EH (cell line): ENCODE results near the gene DSC2.
"Not testable (repeated sequence)": the region's sequence is repeated elsewhere in the genome, so short reads cannot be mapped to it uniquely, and the experiment has no call there.

ENCODE experiments used
- DNase-seq: peaks from one replicate; pipeline ENCODE4 v3.0.0-alpha.2; 2015; ENCODE audit warnings: low read depth

The DSC2 gene

DNA sequence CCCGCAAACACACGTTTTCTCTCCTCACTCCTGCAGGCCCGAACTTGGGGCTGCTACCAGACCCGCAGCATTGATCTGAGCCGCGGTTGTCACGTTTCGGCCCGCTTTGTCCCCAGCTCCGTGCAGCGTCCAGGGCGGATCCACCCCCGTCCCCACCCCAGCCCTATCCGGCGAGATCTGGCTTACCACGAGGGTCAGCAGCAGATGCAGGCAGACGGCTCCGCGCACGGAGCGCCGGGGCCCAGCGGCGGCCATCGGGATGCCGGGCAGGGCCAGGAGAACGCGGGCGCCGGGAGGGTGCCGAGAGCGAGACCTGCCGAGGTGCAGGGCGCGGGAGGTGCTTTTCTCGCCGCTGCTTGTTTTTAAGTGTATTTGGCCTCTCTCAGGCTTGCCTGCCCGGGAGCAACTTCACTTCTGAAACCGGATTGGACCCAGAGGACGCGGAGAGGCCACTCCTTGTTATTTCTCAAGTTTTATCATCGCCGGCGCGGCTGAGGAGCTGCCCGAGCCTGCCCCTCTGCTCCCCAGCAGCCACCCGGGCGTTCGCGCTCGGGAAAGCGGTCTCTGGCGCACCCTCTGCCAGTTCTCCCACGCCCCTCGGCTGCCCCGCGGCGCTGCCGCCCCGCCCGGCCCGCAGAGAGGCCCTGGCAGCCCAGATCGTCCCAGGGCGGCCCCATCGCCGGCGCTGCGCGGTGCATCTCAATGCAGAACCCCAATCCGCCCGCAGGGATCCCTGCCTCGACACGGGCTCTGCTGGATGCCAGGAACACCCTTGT, 59.6 kb downstream of the DSC2 start, which contains the start of gene DSC3:
TSS of gene DSC3 (minus strand) at position 337 of the 776 bp plus-strand sequence. CDS start at position 255, 82 bp downstream.
- DNase-seq, result no peak

DNA sequence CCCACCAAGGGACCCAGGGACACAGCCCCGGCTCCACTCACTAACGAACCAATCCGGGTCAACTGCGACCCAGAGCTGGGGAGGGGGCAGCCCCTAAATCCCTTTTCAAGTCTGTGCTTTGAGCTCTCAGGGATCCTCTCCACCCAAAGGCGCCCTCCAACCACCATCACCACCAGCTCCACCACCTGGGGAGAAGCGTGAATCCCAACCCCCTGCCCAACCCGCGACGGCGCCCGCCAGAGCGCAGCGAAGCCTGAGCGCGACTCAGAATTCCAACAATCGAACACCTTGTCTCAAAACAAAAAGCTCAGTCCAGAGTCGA, 60.2 kb downstream of the DSC2 start:
- no peak for DNase-seq

DNA sequence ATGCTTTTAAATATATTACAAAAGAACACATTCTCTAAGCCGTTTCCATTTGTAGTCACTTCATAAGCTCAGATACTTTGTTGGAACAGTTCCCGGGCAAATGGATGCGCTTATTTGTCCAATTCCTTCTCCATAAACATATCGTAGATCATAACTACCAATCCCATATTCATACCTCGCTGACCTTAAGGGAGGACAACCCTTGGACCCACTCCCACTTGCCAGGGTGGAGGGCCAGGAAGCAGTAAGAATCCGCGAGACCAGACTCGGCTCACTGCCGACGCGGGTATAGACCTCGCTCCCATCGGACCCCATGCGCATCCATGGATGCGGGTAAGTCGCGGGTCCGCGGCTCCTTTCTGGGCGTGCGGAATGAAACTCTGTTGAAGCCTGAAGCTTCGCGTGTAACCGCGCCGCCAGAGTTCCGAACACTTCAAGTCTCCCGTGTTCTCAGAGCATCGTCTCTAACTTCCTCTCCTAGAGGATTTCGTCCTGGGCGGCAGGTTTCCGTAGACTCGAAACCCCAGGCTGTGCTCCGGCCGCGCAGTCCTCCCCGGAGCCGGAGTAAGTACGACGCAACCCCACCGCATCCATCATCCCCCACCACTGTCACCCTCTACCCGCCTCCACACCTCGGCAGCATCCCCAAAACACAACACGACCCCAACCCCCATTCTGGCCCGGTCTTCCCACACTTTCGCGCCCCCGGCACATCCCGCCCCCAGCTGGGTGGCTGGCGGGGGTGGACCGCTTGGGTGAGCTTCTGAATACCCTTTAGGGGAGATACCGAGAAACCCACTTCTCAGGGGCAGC, 60.7 kb downstream of the DSC2 start:
- no peak for DNase-seq

DNA sequence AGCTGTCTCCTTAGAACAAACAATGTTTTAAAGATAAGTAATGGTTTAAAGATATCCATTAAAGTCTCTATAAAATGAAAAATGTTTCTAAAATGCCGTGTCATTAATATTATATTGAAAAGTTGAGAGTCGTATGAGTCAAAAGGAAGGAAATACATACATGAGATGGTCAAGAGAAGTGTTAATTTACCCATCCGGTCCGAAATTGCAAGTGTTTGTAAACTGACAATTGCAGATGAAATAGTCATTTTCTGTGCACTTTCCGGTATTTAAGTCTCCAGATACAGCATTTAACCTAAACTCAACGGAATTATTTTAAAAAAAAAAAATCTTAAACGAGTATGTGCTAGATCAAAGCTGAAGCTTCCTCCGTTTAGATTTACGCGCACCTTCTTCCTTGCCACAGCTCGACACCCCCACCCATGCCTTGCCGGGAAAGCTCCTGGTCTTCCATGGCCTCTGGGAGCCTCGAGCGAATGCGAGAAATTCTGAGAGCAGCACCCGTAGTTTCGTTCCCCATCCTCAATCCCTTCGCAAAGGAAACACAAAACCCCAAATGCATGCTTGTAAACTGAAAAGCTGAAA, 61.4 kb downstream of the DSC2 start:
- DNase-seq, result no peak

DNA sequence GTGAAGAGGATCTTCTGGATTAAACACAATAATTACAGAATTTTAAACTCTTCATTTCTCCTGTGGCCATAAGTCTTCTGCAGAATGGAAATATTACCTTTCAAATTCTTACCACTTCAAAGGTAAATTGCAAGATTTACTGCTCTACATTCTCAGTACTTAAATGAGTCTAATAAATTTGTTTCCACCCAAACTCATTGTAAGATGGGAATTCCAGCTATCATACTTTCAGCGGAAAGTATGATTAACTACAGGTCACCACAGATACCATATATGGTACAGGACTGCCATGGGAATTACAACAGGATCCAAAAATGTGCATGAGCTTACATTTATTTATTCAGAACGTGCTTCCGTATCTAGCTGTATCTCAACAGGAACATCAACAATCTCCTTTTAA, 62.8 kb downstream of the DSC2 start:
- no peak for DNase-seq

DNA sequence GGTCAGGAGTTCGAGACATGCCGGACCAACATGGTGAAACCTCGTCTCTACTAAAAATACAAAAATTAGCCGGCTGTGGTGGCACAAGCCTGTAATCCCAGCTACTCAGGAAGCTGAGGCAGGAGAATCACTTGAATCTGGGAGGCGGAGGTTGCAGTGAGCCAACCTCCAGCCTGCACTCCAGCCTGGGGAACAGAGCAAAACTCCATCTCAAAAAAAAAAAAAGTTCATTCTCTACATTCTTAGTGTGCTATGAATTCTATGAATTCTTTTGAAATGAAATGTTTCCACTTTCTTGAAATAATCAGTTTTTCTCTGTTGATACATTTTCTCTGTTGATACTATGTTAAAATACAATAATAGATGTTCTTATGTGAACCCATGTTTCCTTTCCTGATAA, 64.5 kb downstream of the DSC2 start:
- DNase-seq, result not testable (repeated sequence)

DNA sequence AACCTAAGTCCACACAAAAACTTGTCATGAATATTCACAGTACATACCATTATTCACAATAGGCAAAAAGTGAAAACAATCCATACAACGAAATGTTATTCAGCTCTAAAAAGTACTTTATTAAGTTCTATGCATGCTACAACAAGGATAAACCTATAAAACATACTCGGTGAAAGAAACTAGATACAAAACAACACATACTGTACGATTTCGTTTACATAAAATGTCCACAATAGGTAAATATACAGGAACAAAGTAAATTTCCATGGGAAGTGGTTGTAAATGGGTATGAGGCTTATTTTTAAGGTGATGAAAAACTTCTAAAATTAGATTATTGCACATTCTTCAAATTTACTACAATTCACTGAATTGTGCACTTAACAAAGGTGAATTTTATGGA, 67.7 kb downstream of the DSC2 start:
- no peak for DNase-seq

DNA sequence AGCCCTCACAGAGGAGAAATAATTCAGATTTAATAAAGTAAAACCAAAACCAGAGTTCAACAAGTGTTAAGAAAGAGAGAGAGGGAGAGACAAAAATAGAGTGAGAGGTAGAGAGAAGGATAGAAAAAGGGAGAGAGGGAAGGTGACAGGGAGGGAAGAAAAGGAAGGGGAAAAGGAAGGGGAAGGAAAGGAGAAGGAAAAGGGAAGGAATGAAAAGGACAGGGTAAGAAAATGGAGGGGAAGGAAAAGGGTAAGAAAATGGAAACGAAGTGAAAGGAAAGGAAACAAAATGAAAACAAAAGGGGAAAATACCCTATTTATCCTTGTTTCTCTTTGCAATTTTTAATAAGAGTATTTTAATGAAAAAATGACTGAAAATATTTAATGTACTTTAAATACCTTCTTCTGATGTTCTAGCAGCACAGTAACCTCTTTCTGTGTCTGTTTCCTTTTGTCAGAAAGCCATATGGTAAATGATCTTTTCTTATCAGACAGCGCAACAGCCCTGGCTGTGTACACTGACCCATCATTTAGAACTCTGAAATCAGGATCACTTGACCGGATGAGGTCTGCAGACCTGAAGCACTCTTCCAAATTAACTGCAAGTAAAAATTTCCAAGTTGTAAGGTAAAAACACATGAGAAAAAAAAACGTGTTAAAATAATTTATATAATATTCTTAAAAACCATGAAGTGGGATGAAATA, 71.5 kb downstream of the DSC2 start:
- DNase-seq, result no peak

DNA sequence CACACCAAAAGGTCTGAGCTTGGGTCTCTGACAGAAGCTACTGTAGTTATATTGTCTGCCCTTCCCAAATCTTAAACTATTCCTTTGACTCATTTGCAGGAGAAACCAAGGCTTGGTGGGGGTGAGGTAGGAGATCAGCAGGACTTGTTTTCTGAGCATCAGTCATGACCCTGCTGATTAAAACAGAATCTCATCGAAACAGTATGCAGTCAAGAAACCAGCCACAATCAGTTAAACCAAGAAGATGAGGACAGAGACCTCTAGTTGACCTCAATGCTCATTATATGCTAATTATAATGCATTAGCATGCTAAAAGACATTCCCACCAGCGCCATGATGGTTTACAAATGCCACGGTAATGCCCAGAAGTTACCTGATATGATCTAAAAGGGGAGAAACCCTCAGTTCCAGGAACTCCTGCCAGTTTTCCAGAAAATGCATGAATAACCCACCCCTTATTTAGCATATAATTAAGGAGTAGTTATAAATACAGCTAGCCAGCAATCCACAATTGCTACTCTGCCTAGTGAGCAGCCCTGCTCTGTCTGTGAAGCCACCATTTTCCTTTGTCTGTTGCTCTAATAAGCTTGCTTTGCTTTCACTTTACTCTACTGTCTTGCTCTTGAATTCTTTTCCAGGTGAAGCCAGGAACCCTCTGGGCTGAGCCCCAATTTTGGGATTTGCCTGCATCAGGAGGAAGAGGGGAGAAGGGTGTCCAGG, 86.3 kb downstream of the DSC2 start:
- no peak for DNase-seq

DNA sequence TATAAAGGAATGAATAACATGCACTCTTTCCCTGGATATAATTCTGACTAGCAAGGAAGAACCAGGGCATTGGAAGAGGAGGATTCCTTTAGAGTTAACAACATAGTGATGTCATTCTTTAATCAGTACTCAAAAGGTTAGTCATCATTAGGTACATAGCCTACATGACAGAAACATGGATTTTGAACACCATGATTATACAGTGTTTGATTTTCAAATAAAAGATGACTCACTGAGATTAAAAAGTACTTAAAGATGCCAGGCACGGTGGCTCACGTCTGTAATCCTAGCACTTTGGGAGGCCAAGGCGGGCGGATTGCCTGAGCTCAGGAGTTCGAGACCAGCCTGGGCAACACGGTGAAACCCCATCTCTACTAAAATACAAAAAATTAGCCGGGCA, 90.8 kb downstream of the DSC2 start:
- DNase-seq, result not testable (repeated sequence)

DNA sequence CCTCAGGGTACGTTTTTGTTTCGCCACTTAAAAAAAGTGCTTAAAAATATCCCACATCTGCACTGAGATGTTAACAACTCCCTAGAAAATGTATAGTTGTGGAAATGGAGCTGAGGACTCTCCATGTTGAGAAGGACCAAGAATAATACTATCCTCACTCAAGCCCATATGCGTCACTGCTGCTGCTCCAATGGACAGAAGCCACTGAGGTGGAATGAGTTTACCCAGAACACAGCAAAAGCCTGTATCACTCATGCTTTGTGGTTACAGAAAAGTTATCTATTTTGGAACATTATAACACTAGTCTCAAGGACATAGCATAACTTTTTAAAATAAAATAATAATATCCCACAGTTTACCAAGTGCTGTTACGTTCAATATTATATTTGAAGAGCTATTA, 91.6 kb downstream of the DSC2 start:
- DNase-seq, result no peak
